ENCODE data around the gene FRY.

FRY gene

DNA sequence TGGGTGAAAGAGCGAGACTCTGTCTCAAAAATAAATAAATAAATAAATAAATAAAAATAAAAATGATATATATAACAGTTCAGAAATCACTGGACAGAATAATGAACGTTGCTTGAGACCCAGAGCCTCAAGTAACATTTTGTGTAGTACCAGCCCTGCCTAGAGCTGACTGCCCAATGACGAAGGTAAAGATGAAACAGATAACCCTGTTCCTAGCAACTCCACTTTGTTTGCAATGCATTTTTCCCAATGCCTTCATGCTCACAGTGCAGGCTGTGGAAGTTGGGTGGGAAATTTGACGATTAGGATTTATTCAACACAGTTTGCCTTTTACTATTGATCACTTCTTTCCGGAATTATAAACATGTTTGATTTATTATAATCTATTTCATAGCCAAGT is 22.2 kb upstream of the FRY start:
- Histone ChIP-seq H4K20me1 (ENCODE audit: insufficient read depth, low read length) (no peaks in the 10 kb centered on the region), H3K9me3 (ENCODE audit: insufficient read depth, low read length) (no peaks in the 10 kb centered on the region), H3K4me2 (ENCODE audit: low read length) (no peak overlapping the region), H3K4me1 (ENCODE audit: low read length) (no peaks in the 10 kb centered on the region), H3K79me2 (ENCODE audit: low read length) (no peaks in the 10 kb centered on the region), H3K27ac (ENCODE audit: low read length) (no peak overlapping the region), H3K4me3 (ENCODE audit: low read length) (no peak overlapping the region), H3K9ac (ENCODE audit: low read length) (no peak overlapping the region), H3K27me3 (ENCODE audit: low read depth, low read length) (no peaks in the 10 kb centered on the region), H3K36me3 (replicated peaks; ENCODE audit: low read depth, low read length) (no peaks in the 10 kb centered on the region), H2AFZ (ENCODE audit: low read depth, low read length) (no peak overlapping the region)
- TF ChIP-seq, protein P1, sequence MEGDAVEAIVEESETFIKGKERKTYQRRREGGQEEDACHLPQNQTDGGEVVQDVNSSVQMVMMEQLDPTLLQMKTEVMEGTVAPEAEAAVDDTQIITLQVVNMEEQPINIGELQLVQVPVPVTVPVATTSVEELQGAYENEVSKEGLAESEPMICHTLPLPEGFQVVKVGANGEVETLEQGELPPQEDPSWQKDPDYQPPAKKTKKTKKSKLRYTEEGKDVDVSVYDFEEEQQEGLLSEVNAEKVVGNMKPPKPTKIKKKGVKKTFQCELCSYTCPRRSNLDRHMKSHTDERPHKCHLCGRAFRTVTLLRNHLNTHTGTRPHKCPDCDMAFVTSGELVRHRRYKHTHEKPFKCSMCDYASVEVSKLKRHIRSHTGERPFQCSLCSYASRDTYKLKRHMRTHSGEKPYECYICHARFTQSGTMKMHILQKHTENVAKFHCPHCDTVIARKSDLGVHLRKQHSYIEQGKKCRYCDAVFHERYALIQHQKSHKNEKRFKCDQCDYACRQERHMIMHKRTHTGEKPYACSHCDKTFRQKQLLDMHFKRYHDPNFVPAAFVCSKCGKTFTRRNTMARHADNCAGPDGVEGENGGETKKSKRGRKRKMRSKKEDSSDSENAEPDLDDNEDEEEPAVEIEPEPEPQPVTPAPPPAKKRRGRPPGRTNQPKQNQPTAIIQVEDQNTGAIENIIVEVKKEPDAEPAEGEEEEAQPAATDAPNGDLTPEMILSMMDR (IDR thresholded peaks at IDR 0.05; ENCODE audit: low read depth, low read length), result no peak
- no peak for TF ChIP-seq EZH2phosphoT487 (IDR thresholded peaks at IDR 0.05; ENCODE audit: low read depth)

DNA sequence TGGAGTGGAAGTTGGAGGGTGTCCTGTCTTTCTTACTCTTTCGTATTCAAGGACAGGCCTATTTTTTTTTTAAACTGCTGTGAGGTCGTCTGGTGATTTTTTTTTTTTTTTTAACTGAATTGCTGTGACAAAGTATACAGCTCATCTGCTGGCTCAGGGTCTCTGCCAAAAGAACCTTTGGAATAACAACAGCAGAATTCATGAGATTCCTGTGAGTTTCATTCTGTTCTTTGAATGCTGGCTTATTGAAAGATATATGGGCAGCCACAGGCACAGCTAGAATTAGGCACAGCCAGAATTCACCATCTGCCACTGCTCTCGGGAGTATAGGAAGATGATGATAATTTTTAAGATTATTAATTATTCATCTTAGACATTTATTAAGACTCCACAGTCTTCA is 21.4 kb upstream of the FRY start:
- H3K4me2 ChIP-seq (ENCODE audit: low read length), result no peak overlapping the region
- H3K27me3 ChIP-seq (ENCODE audit: low read depth, low read length), result no peaks in the 10 kb centered on the region
- H2AFZ ChIP-seq (ENCODE audit: low read depth, low read length), result no peak overlapping the region
- no peaks in the 10 kb centered on the region for H3K9me3 ChIP-seq (ENCODE audit: insufficient read depth, low read length)
- no peak overlapping the region for H3K27ac ChIP-seq (ENCODE audit: low read length)
- no peaks in the 10 kb centered on the region for H3K79me2 ChIP-seq (ENCODE audit: low read length)
- H3K9ac ChIP-seq (ENCODE audit: low read length), result no peak overlapping the region
- no peaks in the 10 kb centered on the region for H3K4me1 ChIP-seq (ENCODE audit: low read length)
- no peak overlapping the region for H3K4me3 ChIP-seq (ENCODE audit: low read length)
- no peaks in the 10 kb centered on the region for H4K20me1 ChIP-seq (ENCODE audit: insufficient read depth, low read length)
- TF ChIP-seq, protein P1 (IDR thresholded peaks at IDR 0.05; ENCODE audit: low read depth, low read length), result no peak
- no peak for TF ChIP-seq EZH2phosphoT487 (IDR thresholded peaks at IDR 0.05; ENCODE audit: low read depth)
- no peaks in the 10 kb centered on the region for H3K36me3 ChIP-seq (replicated peaks; ENCODE audit: low read depth, low read length)

DNA sequence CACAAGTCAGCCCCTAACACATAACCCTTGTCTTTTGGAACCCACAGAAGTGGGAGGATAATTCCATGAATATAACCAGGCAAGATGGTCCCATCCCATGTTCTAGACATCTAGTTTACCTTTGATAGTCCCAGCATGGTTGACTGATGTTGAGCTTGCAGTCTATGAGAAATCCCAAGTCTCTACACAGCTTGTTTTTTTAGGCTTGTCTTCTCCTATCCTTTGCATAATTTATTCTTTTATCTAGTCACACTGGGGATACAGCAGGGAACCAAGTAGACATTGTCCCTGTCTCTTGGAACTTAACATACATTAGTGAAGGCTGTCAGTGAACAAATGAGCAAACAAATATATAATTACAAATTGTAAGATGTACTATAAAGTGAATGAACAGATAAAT is 19.6 kb upstream of the FRY start:
- H3K4me2 ChIP-seq (ENCODE audit: low read length), result no peak overlapping the region

DNA sequence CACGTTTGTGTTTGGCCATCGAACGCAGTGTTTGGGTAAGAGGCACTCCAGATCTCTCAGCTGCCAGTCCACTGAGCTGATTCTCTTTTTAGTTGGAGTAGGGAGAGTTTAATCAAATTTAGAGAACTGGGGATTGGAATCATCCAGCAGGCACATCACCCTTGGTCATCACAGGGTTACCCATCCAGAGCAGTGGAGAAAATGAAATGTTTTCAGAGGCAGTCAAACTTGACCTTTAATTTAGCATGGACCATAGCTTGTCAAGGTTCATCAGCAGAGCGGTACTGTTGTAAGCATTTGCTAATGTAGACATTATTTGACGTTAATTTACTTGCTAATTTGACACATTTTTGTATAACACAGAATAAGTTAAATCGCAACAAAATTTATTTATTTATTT is 18.4 kb upstream of the FRY start:
- Histone ChIP-seq H4K20me1 (ENCODE audit: insufficient read depth, low read length) (no peaks in the 10 kb centered on the region), H3K36me3 (replicated peaks; ENCODE audit: low read depth, low read length) (no peaks in the 10 kb centered on the region), H3K4me3 (ENCODE audit: low read length) (no peak overlapping the region), H3K79me2 (ENCODE audit: low read length) (no peaks in the 10 kb centered on the region), H3K27me3 (ENCODE audit: low read depth, low read length) (0 out of 2 replicates have a peak, but pooled peaks cover 3% of the 10 kb centered on the region), H3K9ac (ENCODE audit: low read length) (no peak overlapping the region), H3K9me3 (ENCODE audit: insufficient read depth, low read length) (no peaks in the 10 kb centered on the region), H3K27ac (ENCODE audit: low read length) (no peak overlapping the region), H2AFZ (ENCODE audit: low read depth, low read length) (no peak overlapping the region), H3K4me1 (ENCODE audit: low read length) (no peaks in the 10 kb centered on the region), H3K4me2 (ENCODE audit: low read length) (no peak overlapping the region)
- TF ChIP-seq, protein P1 (IDR thresholded peaks at IDR 0.05; ENCODE audit: low read depth, low read length), result no peak
- no peak for TF ChIP-seq EZH2phosphoT487 (IDR thresholded peaks at IDR 0.05; ENCODE audit: low read depth)

More for the DNA sequence above, 19.6 kb upstream of the FRY start:
- Histone ChIP-seq H3K9ac (ENCODE audit: low read length) (no peak overlapping the region), H3K27ac (ENCODE audit: low read length) (no peak overlapping the region), H3K4me1 (ENCODE audit: low read length) (no peaks in the 10 kb centered on the region), H3K79me2 (ENCODE audit: low read length) (no peaks in the 10 kb centered on the region), H3K27me3 (ENCODE audit: low read depth, low read length) (0 out of 2 replicates have a peak, but pooled peaks cover 3% of the 10 kb centered on the region), H3K4me3 (ENCODE audit: low read length) (no peak overlapping the region), H2AFZ (ENCODE audit: low read depth, low read length) (no peak overlapping the region), H3K36me3 (replicated peaks; ENCODE audit: low read depth, low read length) (no peaks in the 10 kb centered on the region), H4K20me1 (ENCODE audit: insufficient read depth, low read length) (no peaks in the 10 kb centered on the region), H3K9me3 (ENCODE audit: insufficient read depth, low read length) (no peaks in the 10 kb centered on the region)
- no peak for TF ChIP-seq EZH2phosphoT487 (IDR thresholded peaks at IDR 0.05; ENCODE audit: low read depth)
- TF ChIP-seq, protein P1 (IDR thresholded peaks at IDR 0.05; ENCODE audit: low read depth, low read length), result no peak
